ENCODE measurements around the gene FGD6.

The FGD6 gene

DNA sequence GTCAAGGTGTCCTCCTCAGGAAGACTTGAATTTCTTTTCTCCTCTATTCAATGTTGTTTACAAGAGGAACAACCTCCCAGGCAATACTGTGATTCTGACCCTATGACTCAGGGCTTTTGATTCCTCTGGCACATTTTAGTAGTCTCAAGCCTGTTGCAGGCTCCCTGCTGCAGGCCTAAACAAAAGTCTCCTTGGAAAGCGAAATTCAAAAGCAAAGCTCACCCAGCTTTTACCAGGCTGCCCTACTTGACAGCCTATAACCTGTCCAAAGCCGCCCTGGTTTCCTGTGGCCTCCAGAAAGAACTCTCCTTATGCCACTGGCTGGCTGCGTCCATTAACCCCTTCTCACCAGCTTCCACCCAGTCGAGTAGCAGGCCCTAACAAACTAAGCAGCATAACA, 11.6 kb downstream of the FGD6 start:
- DNase-seq (ENCODE audit: low read depth): peak; percentile 86
- TF ChIP-seq CTCF (conservative IDR thresholded peaks at IDR 0.05; ENCODE audit: low read length): no peak
- H3K4me3 ChIP-seq (ENCODE audit: low read length): no peak overlapping the region

DNA sequence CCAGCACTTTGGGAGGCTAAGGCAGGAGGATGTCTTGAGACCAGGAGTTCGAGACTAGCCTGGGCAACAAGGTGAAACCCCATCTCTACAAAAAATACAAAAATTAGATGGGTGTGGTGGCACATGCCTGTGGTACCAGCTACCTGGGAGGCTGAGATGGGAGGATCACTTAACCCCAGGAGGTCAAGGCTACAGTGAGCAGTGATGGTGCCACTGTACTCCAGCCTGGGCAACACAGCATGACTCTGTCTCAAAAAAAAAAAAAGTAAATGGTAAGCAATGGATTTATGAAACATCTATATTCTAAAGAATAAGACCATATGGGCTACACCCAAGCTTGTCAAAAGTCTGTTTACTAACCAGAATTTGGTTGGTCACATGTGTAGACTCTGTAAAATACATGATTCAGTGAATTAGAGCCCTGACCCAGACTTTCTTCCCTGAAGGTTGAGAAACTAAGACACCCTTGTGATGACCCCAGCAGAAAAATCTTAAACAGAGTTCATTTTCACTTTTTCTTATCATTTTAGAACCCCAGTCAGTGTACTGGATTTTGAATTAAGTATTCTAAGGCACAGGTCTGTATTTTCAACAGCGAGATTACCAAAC, 12.1 kb downstream of the FGD6 start:
- TF ChIP-seq CTCF (conservative IDR thresholded peaks at IDR 0.05; ENCODE audit: low read length): no peak
- DNase-seq (ENCODE audit: low read depth): no peak
- H3K4me3 ChIP-seq (ENCODE audit: low read length): no peak overlapping the region

DNA sequence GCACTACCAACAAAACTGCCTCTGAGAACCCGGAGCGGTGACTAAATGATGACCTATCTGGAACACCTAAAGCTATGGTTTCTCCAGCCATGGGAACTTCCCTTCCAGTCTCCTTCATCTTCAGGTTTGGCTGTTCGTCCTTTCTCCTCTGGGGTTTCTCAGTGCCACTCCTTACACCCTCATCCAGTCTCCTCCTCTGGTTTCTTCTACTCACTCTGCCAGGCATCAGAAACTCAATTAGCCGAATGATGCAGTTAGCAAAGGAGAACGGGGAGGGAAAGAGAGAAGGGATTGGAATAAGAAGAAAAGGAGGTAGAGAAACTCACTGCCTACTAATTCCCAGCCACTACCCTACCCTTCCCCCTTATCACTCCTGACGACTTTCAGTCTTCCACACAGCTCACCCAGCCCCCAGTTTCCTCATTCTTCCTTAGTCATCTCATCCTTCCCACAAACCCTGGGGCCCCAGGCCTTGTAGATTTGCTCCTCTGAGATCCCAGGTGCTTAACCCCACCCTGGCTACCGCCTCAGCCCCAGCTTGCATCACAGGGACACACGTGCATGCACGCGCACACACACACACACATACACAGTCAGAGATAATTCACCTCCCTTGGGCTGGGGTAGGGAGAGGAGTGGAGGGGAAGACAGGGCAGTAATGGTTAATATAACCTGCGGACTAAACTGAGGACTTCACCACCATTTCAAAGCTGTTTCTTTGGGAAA, 13.0 kb downstream of the FGD6 start:
- H3K4me3 ChIP-seq (ENCODE audit: low read length): peak overlapping the region; percentile 14
- TF ChIP-seq CTCF (conservative IDR thresholded peaks at IDR 0.05; ENCODE audit: low read length): no peak
- DNase-seq (ENCODE audit: low read depth): peak; percentile 84

GRCh38 chr12:95203487-95204030, 13.7 kb downstream of the FGD6 start:
- no peak for DNase-seq (ENCODE audit: low read depth)
- no peak for TF ChIP-seq CTCF (conservative IDR thresholded peaks at IDR 0.05; ENCODE audit: low read length)
- no peak overlapping the region for H3K4me3 ChIP-seq (ENCODE audit: low read length)

GRCh38 chr12:95202691-95203486, 14.4 kb downstream of the FGD6 start:
- peak; percentile 66 for DNase-seq (ENCODE audit: low read depth)
- no peak for TF ChIP-seq CTCF (conservative IDR thresholded peaks at IDR 0.05; ENCODE audit: low read length)
- H3K4me3 ChIP-seq (ENCODE audit: low read length): no peak overlapping the region

DNA sequence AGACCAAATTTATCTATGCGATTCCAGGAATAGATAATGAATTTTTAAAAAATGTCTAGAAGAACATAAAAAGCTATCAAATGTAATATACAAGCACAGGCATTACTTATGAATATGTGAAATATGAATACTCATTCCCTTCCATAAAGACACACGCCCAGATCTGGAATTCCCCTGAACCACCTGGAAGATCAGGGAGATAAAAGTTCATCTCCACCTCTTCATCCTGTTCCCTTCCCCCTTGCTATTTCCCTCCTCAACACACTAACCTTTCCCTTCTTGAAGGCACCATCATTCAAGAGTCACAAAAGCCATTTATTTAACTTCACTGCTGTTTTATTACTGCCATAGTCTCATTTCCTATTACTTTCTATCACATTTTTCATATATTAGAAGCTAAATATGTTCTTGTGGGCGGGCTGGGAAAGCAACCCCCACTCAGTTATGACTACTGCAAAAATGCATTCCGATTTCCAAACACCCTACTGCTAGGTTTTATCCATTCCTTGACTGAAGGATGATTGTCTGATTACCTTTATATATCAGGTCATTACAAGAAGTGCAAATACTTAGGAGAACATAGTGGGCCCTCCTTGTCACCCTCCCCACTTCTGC, 16.1 kb downstream of the FGD6 start:
- H3K4me3 ChIP-seq (ENCODE audit: low read length): no peak overlapping the region
- TF ChIP-seq CTCF (conservative IDR thresholded peaks at IDR 0.05; ENCODE audit: low read length): no peak

More for the DNA sequence above, 16.1 kb downstream of the FGD6 start:
- peak; percentile 64 for DNase-seq (ENCODE audit: low read depth)

Data from AG10803 (cell line).